Fibroblast of the aortic adventitia (primary cell): ENCODE data around the gene FLACC1. TPM values are rescaled to one million over a fixed set of nuclear protein-coding genes. Genes with fewer than 3 reads are reported as not detected.
A peak's percentile ranks its signal among the peaks of the same experiment; 100 is the strongest.
"Not testable (repeated sequence)": the region's sequence is repeated elsewhere in the genome, so short reads cannot be mapped to it uniquely, and the experiment has no call there.

Experiments
- DNase-seq: peaks from one replicate; pipeline ENCODE4 v3.0.0-alpha.2; 2010; ENCODE audit warnings: low read depth
- H3K4me3 ChIP-seq: 2 replicates; pipeline ENCODE4 v1.5.1; 2011; ENCODE audit warnings: low read depth, mild to moderate bottlenecking, control low read depth, low read length, moderate library complexity
- CTCF ChIP-seq: IDR thresholded peaks from 2 replicates; pipeline ENCODE4 v1.5.1; 2011; ENCODE audit warnings: mild to moderate bottlenecking, low read length, control low read depth, inconsistent platforms; ENCODE audit not compliant: insufficient read depth
- total RNA-seq: library from RNA; depleted of rRNA; stranded (reverse); fragments of >200 nt; gene quantifications from 2 replicates; pipeline ENCODE4 v1.2.3, GENCODE V29; 2012; ENCODE audit warnings: low replicate concordance

Gene FLACC1
- total RNA-seq, 1 donor: 1.2 TPM

DNA sequence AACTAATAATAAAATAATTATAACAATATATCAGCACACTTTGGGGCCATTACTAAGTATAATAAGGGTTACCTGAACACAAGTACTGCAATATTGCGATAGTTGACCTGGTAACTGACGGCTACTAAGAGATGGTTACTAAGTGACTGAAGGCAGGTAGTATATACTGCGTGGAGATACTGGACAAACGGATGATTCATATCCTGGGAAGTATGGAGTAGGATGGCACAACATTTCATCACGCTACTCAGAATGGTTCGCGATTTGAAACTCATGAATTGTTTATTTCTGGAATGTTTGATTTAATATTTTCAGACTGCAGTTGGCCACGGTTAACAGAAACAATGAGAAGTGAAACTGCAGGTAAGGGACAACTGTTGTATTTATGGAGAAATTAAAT is 39.5 kb upstream of the FLACC1 start:
- no peak for TF ChIP-seq CTCF
- H3K4me3 ChIP-seq: no peak overlapping the region
- no peak for DNase-seq

DNA sequence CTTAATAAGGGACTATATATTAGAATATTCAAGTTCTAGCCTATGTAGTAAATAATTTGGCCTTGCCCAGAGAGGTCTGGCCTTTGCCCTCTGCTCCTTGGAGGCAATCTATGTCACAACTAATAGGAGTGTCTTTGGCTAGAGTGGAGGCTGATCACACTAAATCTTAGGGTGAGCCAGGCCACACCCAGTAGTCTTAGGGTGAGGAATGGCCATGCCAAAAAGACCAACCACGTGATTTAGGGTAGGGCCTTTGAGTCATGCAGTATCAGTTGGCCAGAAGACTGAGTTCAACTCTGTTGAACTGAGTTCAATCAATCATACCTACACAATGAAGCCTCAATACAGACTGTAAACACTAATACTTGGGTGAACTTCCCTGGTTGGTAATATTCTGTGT is 26.0 kb upstream of the FLACC1 start:
- no peak for TF ChIP-seq CTCF
- peak; percentile 36 for DNase-seq
- H3K4me3 ChIP-seq: no peak overlapping the region

DNA sequence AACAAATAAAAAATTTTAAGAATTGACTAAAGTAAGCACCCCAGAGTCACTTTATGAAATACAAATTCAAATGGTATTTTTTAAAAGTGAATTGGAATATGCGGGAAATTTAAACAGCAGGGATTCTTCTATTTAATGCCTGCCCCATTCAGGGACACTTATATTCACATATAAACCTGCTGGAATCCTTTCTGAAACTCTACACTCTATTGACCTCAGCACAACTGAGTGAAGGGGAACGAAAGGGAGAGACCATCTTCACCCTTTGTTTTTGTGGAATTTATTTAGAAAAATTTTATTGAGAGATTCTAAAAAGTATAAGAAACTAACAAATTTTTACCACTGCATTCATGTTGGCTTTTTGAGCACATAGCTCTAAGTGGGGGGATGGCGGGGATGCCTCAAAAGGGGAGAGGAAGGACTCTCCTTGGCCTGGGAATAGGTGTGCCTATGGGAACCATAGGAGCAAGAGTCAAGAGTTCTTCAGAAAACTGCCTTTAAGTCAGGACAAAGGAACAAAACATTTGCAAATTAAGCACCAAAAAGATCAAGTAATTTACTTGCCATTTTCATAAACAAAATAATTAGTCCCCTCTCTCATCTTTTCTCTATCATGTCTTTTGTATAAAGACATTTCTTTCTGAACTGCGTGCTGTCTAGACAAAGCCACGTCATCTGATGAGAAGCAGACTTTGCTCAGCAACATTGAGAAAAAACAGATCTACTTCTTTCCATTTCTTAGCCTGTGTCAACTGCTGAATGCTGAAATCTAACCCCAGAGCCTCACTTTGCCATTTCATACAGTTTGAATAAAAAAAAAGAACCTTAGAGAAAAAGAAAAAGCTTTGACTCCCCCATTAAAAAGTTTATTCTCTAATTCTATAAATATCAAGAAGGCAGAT is 21.6 kb upstream of the FLACC1 start:
- DNase-seq: peak; percentile 57
- no peak for TF ChIP-seq CTCF
- no peak overlapping the region for H3K4me3 ChIP-seq

- no peak for TF ChIP-seq CTCF
- no peak for DNase-seq
- no peak overlapping the region for H3K4me3 ChIP-seq
Measured at GRCh38 chr2:201377218-201377617, 20.1 kb upstream of the FLACC1 start.

DNA sequence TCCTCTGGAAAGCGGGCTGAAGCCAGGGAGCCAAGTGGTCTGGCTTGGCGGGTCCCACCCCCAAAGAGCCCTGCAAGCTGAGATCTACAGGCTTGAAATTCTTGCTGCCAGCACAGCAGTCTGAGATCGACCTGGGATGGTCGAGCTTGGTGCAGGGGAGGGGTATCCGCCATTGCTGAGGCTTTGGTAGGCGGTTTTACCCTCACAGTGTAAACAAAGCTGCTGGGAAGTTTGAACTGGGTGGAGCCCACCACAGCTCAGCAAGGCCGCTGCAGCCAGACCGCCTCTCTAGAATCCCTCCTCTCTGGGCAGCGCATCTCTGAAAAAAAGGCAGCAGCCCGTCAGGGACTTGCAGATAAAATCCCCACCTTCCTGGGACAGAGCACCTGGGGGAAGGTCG is 12.6 kb upstream of the FLACC1 start:
- no peak overlapping the region for H3K4me3 ChIP-seq
- DNase-seq: no peak
- TF ChIP-seq CTCF: no peak

- not testable (repeated sequence) for H3K4me3 ChIP-seq, DNase-seq
Measured at GRCh38 chr2:201369318-201369717, 12.2 kb upstream of the FLACC1 start.

DNA sequence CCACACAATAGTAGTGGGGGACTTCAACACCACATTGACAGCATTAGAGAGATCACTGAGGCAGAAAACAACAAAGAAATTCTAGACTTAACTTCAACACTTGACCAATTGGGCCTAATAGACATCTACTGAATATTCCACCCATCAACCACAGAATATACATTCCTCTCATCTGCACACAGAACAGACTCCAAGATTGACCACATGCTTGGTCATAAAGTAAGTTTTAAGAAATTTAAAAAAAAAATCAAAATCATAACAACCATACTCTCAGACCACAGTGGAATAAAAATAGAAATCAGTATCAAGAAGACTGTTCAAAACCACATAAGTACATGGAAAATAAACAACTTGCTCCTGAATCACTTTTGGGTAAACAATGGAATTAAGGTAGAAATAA is 9.0 kb upstream of the FLACC1 start:
- H3K4me3 ChIP-seq: no peak overlapping the region
- TF ChIP-seq CTCF: no peak
- DNase-seq: no peak
